ENCODE data around the gene GRB14. TPM values are rescaled to one million over a fixed set of nuclear protein-coding genes. Genes with fewer than 3 reads are reported as not detected.
"Not testable (repeated sequence)": the region's sequence is repeated elsewhere in the genome, so short reads cannot be mapped to it uniquely, and the experiment has no call there.

Gene GRB14
- total RNA-seq, 1 donor from 2014 or later = 22.1 TPM

- DNase-seq (ENCODE audit: low read depth) = no peak
Measured at GRCh38 chr2:164558450-164558849, 62.8 kb downstream of the GRB14 start.

GRCh38 chr2:164554487-164554886 is 66.8 kb downstream of the GRB14 start:
- DNase-seq (ENCODE audit: low read depth) = peak; percentile 31

- DNase-seq (ENCODE audit: low read depth) = no peak
Measured at GRCh38 chr2:164551519-164551918, 69.8 kb downstream of the GRB14 start.

- DNase-seq (ENCODE audit: low read depth) = not testable (repeated sequence)
Measured at GRCh38 chr2:164549705-164550104, 71.6 kb downstream of the GRB14 start.

- no peak for DNase-seq (ENCODE audit: low read depth)
Measured at GRCh38 chr2:164545484-164545883, 75.8 kb downstream of the GRB14 start.

- DNase-seq (ENCODE audit: low read depth) = peak; percentile 73
Measured at GRCh38 chr2:164542581-164543021, 78.7 kb downstream of the GRB14 start.

GRCh38 chr2:164538240-164538866 is 82.9 kb downstream of the GRB14 start:
- peak; percentile 74 for DNase-seq (ENCODE audit: low read depth)

GRCh38 chr2:164535280-164536025 is 85.8 kb downstream of the GRB14 start:
- DNase-seq (ENCODE audit: low read depth) = peak; percentile 25

GRCh38 chr2:164530464-164530863 is 90.8 kb downstream of the GRB14 start:
- peak; percentile 55 for DNase-seq (ENCODE audit: low read depth)

- peak; percentile 52 for DNase-seq (ENCODE audit: low read depth)
Measured at GRCh38 chr2:164523726-164524125, 97.6 kb downstream of the GRB14 start.

- DNase-seq (ENCODE audit: low read depth) = peak; percentile 97
Measured at GRCh38 chr2:164523009-164523408, 98.3 kb downstream of the GRB14 start.

GRCh38 chr2:164522561-164522981 is 98.7 kb downstream of the GRB14 start:
- peak; percentile 92 for DNase-seq (ENCODE audit: low read depth)

- DNase-seq (ENCODE audit: low read depth) = no peak
Measured at GRCh38 chr2:164515734-164516133, 105.5 kb downstream of the GRB14 start.

GRCh38 chr2:164515030-164515429 is 106.3 kb downstream of the GRB14 start:
- no peak for DNase-seq (ENCODE audit: low read depth)

- DNase-seq (ENCODE audit: low read depth) = peak; percentile 84
Measured at GRCh38 chr2:164514491-164514890, 106.8 kb downstream of the GRB14 start.

- DNase-seq (ENCODE audit: low read depth) = no peak
Measured at GRCh38 chr2:164512871-164513270, 108.4 kb downstream of the GRB14 start.

- DNase-seq (ENCODE audit: low read depth) = no peak
Measured at GRCh38 chr2:164511738-164512137, 109.5 kb downstream of the GRB14 start.

GRCh38 chr2:164510895-164511294 is 110.4 kb downstream of the GRB14 start:
- DNase-seq (ENCODE audit: low read depth) = no peak

- DNase-seq (ENCODE audit: low read depth) = no peak
Measured at GRCh38 chr2:164509137-164509877, 112.0 kb downstream of the GRB14 start.

- DNase-seq (ENCODE audit: low read depth) = peak; percentile 38
Measured at GRCh38 chr2:164504253-164504652, 117.0 kb downstream of the GRB14 start.

GRCh38 chr2:164498836-164499235 is 122.4 kb downstream of the GRB14 start:
- no peak for DNase-seq (ENCODE audit: low read depth)

- DNase-seq (ENCODE audit: low read depth) = no peak
Measured at GRCh38 chr2:164496881-164497280, 124.4 kb downstream of the GRB14 start.

- no peak for DNase-seq (ENCODE audit: low read depth)
Measured at GRCh38 chr2:164496421-164496820, 124.9 kb downstream of the GRB14 start.

Measured in renal cortical epithelial cell (primary cell).